Anterior cingulate cortex (tissue), 58 donors: ENCODE results near the gene PCA3.
"Not testable (repeated sequence)": the region's sequence is repeated elsewhere in the genome, so short reads cannot be mapped to it uniquely, and the experiment has no call there.

Experiments used
- DNase-seq, 58 donors: peaks; one replicate each; lab custom pipeline; 2025; lab: John Stamatoyannopoulos, UW

PCA3 gene

DNA sequence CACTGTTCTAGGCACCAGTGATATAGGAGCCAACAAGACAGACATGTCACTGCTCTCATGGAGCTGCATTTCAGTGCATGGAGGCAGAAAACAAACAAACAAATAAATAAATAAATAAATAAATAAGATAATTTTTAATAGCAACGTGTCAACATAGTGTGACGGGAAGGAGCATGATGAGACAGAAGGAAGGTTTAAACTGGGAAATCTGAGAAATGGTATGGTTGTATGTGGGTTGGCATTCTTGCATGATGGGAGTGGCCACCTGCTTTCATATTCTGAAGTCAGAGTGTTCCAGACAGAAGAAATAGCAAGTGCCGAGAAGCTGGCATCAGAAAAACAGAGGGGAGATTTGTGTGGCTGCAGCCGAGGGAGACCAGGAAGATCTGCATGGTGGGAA is at the start of gene PCA3:
Gene PCA3, plus strand, starts transcription at position 301 of the 400 bp plus-strand sequence.
- DNase-seq, result no peak

DNA sequence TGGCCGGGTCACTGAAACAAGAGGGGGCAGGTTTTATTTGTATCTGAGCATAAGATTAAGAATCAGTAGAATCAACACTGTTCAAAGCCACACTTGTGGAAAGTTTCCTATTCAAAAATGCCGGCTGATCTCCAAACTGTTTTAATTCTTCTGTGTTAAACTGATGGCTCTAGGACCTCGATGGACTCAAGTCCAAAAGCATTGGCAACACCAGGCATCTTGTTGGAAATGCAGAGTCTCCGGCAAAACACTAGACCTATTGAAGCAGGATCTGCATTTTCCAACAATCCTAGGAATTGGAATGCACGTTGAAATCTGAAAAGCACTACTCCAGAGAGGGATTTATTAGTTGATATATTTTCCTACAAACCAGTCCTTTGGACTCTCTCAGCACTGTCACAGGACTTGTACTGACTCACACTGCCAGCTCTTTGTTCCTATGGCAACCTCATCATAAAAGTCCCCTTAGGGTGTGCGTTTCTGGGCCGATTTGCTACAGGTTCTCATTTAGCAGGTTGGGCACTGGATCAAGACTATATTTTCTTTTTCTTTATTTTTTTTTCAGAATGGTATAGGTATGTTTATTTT is 48.1 kb upstream of the PCA3 start:
- peak in 11 of 58 donors; percentile 9 to 71 (median 15) for DNase-seq

DNA sequence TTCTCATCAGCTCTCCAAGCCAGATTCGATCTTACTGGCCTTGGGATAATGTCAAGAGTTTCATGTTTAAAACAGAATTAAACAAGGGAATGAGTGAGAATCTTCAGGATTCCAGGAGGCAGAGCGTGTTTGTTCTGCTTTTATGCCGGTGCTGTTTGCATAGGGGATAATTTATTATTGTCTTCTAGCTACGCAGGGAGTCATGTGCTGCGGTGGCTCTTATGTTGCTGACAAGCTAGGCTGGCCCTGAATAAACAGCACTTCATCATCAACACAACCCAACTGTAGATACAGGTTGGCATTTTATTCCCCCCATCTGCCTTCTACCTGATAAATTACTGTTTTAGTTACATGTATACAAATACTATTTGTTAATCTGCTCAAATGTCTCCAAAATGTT is 47.1 kb upstream of the PCA3 start:
- peak in 2 of 58 donors; percentile 6 to 15 for DNase-seq

DNA sequence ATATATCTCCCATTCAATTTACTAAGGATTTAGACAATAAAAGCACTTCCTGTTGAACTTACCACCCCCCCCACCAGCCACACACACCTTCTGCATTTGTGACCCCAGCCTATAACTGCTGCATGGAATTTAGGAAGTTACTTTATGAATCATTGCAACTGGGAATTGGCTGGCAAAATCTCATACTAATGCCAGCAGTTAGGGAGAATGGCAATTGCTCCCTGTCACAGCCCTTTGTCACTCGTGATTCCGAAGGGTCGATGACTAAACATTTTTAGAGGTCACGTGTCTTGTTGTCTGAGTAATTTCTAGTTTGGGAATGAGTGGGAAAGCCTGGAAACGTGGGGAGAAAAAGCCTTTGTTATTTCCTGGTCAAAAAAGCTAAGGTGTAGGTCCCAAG is 46.6 kb upstream of the PCA3 start:
- peak in 4 of 58 donors; percentile 4 to 50 (median 14) for DNase-seq

DNA sequence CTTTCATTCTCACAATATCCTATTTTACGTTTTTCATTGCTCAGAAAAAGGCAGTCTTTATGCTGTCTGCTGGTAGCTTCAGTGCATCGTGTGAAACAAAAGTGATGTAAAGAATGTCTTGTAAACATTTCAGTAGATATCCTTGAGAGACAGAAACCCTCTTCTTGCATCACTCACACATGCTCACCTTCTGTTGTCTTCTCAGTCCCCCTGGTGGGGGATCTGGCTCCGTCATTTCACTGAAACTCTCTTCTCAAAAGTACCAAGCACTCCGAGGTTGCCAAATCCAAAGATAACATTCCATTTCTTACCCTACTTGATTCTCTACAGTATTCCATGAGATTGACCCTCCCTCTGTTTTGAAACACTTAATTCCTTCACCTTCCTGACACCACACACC is 46.1 kb upstream of the PCA3 start:
- no peak for DNase-seq

DNA sequence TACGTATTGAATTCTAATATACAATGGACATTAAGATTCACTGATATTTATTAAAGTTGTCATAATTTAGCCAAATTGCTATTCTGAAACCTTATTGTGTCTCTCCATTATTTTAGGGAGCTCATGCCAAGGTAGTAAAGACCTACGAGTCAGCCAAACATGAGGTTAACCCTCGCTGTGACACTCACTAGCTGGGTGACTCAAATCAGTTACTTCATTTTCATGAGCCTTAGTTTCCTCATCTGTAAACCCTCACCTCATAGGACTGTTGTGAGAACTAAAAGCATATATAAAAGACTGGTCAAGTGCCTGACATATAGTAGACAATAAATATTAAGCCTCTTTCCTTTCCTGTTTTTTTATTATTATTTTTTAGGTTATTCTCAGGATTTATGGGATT is 44.0 kb upstream of the PCA3 start:
- DNase-seq, result no peak

DNA sequence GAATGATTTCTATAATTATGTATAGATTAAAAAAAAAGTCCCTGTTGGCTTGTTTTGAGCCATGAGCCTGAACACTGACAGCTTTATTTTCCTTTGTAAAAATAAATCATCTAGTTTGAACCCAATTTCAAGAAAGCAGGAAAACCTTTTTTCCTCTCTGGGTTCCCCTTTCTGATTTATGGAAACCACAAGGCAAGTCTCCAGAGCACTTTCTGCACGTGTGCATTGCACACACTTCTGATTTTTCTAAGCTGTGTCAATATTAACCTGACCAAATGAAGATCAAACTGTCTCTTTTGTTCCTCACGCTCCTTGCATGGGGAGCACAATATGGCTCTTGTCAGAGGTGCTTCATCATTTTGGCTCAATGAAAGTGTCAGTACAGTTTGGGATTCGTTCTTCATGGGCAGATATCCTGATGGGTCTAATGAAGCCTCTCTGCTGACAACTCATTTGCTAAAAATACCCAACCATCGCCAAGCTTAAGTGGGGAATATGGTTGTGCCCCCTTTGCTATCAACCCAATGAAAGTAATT is 39.2 kb upstream of the PCA3 start:
- no peak for DNase-seq

DNA sequence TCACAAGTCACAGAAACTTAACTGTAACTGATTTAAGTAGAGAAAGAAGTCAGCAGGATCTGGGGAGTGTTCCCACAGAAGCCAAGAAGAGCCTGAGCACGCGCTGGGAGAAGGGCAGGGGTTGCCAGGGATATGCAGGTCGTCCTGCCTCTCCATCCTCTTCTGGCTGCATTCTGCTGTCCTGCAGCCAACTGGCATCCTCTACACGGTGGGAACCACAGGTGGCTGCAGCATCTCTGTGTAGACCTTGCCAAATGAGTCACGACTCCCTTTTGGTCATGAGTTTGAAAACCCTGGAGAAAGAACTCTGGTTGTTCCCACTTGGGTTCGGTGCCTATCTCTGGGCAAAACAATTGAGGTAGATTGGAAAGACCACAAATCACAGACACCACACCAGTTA is 38.4 kb upstream of the PCA3 start:
- peak in 1 of 58 donors; percentile 11 for DNase-seq

DNA sequence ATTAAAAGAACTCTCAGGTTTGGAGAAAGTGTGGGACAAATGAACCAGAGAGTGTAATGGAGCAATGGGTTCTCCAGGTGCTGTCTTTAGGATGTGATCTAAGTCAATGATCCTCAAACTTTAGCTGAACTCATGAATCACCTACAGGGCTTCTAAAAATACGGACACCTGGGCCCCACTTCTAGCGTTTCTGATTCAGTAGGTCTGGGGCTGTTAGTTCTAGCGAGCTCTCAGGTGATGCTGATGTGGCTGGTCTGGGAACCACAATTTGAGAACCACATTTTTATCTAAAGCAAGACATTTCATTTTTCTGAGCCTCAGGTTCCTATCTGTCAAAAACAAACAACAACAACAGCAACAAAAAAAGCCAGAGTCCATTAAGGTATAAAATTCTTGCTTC is 35.1 kb upstream of the PCA3 start:
- no peak for DNase-seq

DNA sequence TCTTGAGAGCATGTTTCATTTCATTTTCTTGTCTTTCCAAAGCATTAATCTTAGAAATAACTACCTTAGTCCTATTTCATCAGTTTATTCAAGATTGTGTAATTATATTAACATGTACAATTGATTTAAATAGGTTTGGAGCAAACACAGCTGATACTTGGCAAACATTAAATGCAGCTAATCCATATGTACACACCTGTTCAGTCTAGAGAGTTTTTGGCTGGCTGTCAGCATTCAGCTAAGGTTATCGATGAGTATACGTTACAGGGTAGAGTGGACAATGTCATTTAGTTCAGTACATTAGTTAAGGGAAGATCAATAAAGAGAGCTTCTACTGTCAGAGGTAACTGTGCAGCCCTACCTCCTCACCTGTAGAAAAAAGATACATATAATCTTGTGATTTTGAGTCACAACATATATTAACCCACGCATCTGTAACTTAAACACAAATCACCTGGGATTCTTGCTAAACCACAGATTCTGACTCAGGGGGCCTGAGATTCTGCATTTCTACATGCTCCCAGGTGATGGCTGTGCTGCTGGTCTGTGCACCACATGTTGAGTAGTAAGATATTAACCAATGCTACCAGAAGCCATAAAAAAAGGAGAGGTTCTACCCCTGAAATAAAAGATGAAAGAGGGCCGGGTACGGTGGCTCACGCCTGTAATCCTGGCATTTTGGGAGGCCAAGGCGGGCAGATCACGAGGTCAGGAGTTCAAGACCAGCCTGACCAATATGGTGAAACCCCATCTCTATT is 34.1 kb upstream of the PCA3 start:
- DNase-seq, result no peak

DNA sequence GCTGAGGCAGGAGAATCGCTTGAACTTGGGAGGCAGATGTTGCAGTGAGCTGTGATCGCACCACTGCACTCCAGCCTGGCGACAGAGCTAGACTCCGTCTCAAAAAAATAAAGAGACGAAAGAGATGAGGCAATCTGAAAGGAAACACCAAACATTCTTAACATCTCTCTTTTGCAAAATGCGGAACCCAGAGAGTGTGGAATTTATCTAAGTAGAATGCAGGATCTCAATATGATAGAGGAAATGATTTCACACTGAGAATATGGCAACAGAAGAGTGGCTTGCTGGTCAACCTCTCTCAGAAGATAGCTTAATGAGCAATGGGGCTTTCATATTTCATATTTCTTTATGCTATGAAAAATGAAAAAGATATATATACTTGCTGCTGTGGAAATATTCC is 33.4 kb upstream of the PCA3 start:
- no peak for DNase-seq

DNA sequence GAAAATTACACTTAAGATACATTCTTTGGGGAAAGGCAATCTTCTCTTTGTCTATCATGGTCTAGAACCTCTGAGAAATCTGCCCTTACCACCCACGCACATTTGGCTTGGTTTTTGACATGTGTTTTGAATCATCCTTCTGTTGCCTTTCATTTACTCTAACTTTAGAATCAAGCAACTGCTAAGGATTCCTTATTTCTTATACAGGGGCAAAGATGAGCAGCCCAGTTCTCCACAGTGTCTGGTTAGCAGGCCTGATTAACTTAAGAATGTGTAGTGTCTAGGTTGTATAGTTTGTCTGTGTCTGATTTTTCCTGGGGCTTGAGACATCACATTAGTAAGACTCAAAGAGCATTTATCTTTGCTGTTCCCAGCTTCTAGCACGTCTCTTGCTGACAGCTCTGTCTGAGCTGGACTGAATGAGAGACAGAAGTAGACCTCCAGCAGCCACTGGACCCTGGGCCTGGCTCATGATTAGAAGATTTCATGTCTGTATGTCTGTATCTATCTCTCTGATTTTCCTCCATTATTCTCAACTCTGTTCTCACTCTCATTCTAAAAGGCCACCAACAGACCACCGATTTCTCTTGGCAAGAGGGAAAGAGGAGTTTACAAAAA is 31.8 kb upstream of the PCA3 start:
- DNase-seq, result peak in 1 of 58 donors; percentile 25

DNA sequence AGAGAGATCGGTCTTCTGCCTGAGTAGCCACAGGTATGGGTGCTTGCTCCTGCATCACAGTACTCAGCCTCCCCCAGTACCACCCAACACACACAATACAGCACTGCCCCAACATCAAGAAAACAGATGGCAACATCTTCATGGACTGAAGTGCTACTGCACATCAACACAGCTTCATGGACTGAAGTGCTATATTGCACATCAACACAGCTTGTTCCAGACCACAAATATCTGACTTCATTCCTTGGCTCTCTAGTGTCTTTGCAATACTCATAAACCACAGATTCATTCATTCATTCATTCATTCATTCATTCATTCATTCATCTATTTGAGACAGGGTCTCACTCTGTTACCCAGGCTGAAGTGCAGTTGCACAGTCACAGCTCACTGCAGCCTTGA is 31.1 kb upstream of the PCA3 start:
- DNase-seq, result no peak

DNA sequence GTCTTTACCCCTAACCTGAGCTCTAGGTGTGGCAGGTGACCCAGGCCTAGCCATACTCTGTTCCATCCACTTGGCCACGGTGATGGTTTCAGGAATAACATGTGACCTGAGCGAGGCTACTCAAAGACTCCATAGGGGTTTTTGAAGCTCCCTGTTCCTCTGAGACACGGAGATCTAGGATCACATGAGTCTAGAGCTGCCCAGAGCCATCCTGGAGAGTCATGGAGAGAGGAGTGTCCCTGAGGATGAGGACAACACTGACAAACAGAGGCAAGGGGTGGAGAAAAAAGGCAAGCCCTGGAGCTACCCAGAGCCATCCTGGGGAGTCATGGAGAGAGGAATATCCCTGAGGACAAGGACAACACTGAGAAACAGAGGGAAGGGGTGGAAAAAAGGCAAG is 29.5 kb upstream of the PCA3 start:
- no peak for DNase-seq

DNA sequence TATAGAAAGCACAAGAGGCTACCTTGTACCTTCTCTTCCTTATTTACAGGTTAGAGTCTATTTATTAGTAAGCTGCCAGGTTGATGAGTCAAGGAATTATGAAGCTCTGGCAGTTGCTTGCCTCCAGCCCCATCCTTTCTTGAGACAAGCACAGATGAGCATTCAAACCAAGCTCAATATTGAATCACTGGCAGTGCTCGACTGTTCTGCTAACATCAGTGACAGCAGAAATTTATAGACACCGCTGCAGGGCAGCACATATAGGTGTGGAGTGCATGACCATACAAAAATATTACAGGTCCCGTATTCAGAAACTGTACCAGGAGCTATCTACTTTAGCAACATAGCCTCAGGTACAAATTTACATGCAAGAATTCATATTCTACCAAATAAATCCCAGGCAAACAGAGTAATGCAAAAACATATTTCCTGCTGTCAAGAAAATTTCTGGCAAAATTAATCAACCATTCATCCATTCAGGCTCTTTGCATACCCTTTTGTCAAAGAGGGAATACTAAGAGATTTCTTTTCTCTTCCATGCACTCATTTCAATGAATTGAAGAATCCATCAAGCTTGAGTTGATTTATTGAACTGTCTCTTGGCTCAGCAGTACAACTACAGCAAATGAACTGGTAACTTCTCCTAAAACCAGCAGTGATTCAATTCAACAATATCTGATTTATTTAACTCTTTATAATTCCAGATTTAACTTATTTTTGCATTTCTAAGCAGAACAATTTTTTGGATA is 26.9 kb upstream of the PCA3 start:
- no peak for DNase-seq

DNA sequence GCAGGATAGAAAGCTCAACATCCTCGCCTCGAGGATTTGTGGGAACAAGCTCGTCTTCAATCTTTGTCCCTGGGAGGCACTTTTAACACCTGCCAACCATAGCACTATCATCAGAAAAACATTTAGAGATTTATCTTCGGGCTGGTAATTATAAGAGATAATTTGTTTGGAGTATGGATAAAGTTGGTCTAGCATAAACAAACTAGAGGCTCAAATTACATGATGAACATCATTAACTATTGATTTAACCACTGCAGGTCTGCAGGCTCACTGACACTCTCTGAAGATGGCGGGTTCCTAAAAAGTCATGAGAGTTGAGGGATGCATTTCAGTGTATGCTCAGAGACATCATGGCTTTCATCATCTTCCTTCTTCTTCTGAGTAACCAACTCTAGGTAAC is 25.8 kb upstream of the PCA3 start:
- DNase-seq, result no peak

DNA sequence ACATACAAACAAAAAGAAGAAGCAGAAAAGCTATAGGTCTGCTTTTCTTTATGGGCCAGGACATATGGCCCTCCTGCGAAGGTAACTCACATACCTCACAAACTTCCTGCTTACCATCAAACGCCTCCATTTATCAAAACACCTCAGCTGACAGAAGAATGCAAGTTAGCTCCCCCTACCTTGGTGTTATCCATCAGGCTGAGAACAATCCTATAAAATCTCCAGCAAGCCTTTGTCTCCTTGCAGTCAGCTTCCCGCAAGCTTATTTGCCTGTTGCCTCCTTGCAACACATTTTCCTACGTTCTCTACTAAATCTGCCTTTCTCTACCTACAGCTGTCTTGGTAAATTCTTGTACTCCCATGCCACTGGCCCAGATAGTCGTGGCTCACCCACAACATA is 22.7 kb upstream of the PCA3 start:
- no peak for DNase-seq

DNA sequence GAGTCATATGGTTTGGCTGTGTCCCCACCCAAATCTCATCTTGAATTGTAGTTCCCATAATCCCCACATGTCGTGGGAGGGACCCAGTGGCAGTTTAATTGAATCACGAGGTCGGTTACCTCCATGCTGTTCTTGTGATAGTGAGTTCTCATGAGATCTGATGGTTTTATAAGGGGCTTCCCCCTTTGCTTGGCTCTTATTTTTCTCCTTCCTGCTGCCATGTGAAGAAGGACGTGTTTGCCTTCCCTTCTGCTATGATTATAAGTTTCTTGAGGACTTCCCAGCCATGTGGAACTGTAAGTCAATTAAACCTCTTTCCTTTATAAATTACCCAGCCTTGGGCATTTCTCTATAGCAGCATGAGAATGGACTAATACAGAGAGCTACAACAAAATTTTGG is 21.3 kb upstream of the PCA3 start:
- DNase-seq, result not testable (repeated sequence)

DNA sequence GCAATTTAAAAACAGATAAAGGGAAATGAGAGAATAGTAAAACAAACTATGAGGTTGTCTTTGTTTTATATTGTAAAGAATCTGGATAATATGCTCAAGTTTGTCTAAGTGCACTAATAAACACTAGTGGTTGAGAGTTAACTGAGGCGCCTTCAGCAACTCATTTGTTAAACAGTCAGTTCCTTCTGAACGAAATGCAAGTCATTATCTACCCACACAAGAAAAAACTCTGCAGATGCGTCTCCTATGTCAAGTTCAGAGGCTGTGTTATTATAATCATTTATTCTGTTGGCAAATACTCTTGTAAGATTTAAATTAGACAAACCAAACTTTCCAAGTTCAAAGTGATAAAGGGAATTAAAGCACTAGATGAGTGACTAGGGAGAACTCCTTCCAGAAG is 20.3 kb upstream of the PCA3 start:
- DNase-seq, result no peak

DNA sequence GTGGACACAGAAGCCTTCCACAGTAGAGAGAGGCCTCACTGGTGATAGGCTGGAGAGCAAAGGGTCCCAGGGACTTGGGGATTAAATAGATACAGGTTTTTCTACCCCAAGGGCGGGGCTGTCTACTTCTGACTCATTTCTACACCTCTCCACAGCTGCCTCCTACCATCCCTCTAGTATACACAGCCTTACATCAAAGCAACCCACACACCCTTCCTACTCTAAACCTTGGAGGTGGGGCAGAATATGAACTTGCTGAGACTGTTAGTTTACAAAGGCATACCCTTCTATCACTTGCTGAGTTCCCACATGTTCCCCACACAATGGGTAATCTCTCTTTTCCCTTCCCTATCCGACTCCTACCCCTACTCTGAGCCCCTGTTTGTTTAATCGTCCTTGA is 19.9 kb upstream of the PCA3 start:
- no peak for DNase-seq

DNA sequence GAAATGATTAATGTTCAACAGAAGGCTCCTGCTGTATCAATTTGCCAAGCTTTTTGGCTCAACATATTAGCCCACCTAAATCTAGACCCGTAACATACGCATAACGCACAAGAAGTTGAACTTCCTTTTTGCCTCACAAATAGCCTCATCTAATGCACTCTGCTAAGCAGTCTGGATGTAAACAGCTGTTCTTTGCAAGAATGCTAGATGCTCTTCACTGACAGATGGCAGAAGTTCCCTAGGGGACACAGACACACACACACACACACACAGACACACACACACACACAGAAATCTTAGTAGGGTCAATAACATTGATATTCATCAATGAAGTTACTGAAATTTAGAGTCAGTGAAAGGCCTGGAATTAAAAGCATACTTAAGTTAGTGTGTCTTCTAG is 13.2 kb upstream of the PCA3 start:
- no peak for DNase-seq
